GM19238 (cell line): Measurements from ENCODE around the gene DLGAP5.
A peak's percentile ranks its signal among the peaks of the same experiment; 100 is the strongest.

Experiments
- DNase-seq: peaks from one replicate; pipeline ENCODE4 v3.0.0; 2011; ENCODE audit warnings: low spot score; ENCODE audit not compliant: insufficient read length

Gene DLGAP5

GRCh38 chr14:55188686-55189295 lies 2.6 kb downstream of the DLGAP5 start:
- no peak for DNase-seq

- DNase-seq: peak; percentile 16
These were observed 11.0 kb downstream of the DLGAP5 start for GRCh38 chr14:55180434-55180833.

- DNase-seq: no peak
These were observed 11.4 kb downstream of the DLGAP5 start for GRCh38 chr14:55180006-55180405.

- DNase-seq: no peak
These were observed 20.9 kb downstream of the DLGAP5 start for GRCh38 chr14:55170526-55170925.

- DNase-seq: no peak
These were observed 30.4 kb downstream of the DLGAP5 start for GRCh38 chr14:55160989-55161388.

- no peak for DNase-seq
These were observed 33.0 kb downstream of the DLGAP5 start for GRCh38 chr14:55158412-55158811.

- DNase-seq: no peak
These were observed 34.3 kb downstream of the DLGAP5 start for GRCh38 chr14:55157080-55157479.

GRCh38 chr14:55153951-55154350 lies 37.4 kb downstream of the DLGAP5 start:
- DNase-seq: no peak

- DNase-seq: no peak
These were observed 39.2 kb downstream of the DLGAP5 start for GRCh38 chr14:55152052-55152753.

- DNase-seq: no peak
These were observed 39.8 kb downstream of the DLGAP5 start for GRCh38 chr14:55151601-55152000.

GRCh38 chr14:55146425-55146824 lies 45.0 kb downstream of the DLGAP5 start:
- DNase-seq: no peak

- no peak for DNase-seq
These were observed 48.9 kb downstream of the DLGAP5 start for GRCh38 chr14:55142466-55142865.

- DNase-seq: no peak
These were observed 49.6 kb downstream of the DLGAP5 start for GRCh38 chr14:55141825-55142224.

GRCh38 chr14:55139696-55140509 lies 51.5 kb downstream of the DLGAP5 start:
- DNase-seq: no peak

- no peak for DNase-seq
These were observed 52.2 kb downstream of the DLGAP5 start for GRCh38 chr14:55139141-55139540.

- DNase-seq: no peak
These were observed 53.3 kb downstream of the DLGAP5 start for GRCh38 chr14:55138091-55138490.

- no peak for DNase-seq
These were observed 54.2 kb downstream of the DLGAP5 start for GRCh38 chr14:55136885-55137786.

- DNase-seq: no peak
These were observed 55.1 kb downstream of the DLGAP5 start for GRCh38 chr14:55136241-55136640.

GRCh38 chr14:55133416-55133815 lies 58.0 kb downstream of the DLGAP5 start:
- no peak for DNase-seq

GRCh38 chr14:55131370-55132137 lies 59.8 kb downstream of the DLGAP5 start:
- DNase-seq: no peak

GRCh38 chr14:55130196-55130550 lies 61.2 kb downstream of the DLGAP5 start:
- DNase-seq: no peak
